ENCODE measurements around the gene PEAK1. TPM values are rescaled to one million over a fixed set of nuclear protein-coding genes. Genes with fewer than 3 reads are reported as not detected.

The PEAK1 gene
- total RNA-seq, 6 donors from 2014 or later: 82.8 to 142 (median 90.1) TPM

- Histone ChIP-seq H3K36me3 (no peaks in the 10 kb centered on the region), H3K27ac (peak overlapping the region in 1 of 4 donors; percentile 48), H3K4me1 (peaks cover 0 to 15% (median 8%) of the 10 kb centered on the region in 4 donors), H3K9me3 (no peaks in the 10 kb centered on the region), H3K27me3 (no peaks in the 10 kb centered on the region), H3K4me3 (no peak overlapping the region)
- ATAC-seq (ENCODE audit: low FRiP score in 2 of 2) (no peak), DNase-seq (no peak)
- 37 to 46% methylated on average over 4 of the region's 4 CpGs for WGBS, 2 donors
- TF ChIP-seq EP300 (IDR thresholded peaks at IDR 0.05): no peak
- no peak for TF ChIP-seq POLR2A (IDR thresholded peaks at IDR 0.05)
- no peak for TF ChIP-seq POLR2AphosphoS5 (IDR thresholded peaks at IDR 0.05)
- TF ChIP-seq CTCF (IDR thresholded peaks at IDR 0.05): no peak
These were observed 72.7 kb downstream of the PEAK1 start for GRCh38 chr15:77347197-77347596.

GRCh38 chr15:77346245-77347036, 73.5 kb downstream of the PEAK1 start:
- ATAC-seq (ENCODE audit: low FRiP score in 2 of 2) (no peak), DNase-seq (no peak)
- Histone ChIP-seq H3K36me3 (no peaks in the 10 kb centered on the region), H3K4me1 (peaks cover 0 to 15% (median 8%) of the 10 kb centered on the region in 4 donors), H3K27me3 (no peaks in the 10 kb centered on the region), H3K27ac (peak overlapping the region in 1 of 4 donors; percentile 48), H3K9me3 (no peaks in the 10 kb centered on the region), H3K4me3 (no peak overlapping the region)
- TF ChIP-seq POLR2AphosphoS5 (IDR thresholded peaks at IDR 0.05): no peak
- 76 to 82% methylated on average over 4 of the region's 4 CpGs for WGBS, 2 donors

GRCh38 chr15:77342807-77343206, 77.1 kb downstream of the PEAK1 start:
- Histone ChIP-seq H3K27ac (no peak overlapping the region), H3K4me3 (no peak overlapping the region), H3K27me3 (no peaks in the 10 kb centered on the region), H3K4me1 (peaks cover 0 to 14% (median 8%) of the 10 kb centered on the region in 4 donors), H3K9me3 (no peaks in the 10 kb centered on the region), H3K36me3 (no peaks in the 10 kb centered on the region)
- ATAC-seq (ENCODE audit: low FRiP score in 2 of 2) (no peak), DNase-seq (no peak)
- no peak for TF ChIP-seq POLR2A (IDR thresholded peaks at IDR 0.05)
- no peak for TF ChIP-seq EP300 (IDR thresholded peaks at IDR 0.05)
- no peak for TF ChIP-seq CTCF (IDR thresholded peaks at IDR 0.05)
- no peak for TF ChIP-seq POLR2AphosphoS5 (IDR thresholded peaks at IDR 0.05)
- WGBS, 2 donors: 75 to 87% methylated on average over 3 of the region's 3 CpGs

GRCh38 chr15:77340245-77340644, 79.7 kb downstream of the PEAK1 start:
- Histone ChIP-seq H3K9me3 (no peaks in the 10 kb centered on the region), H3K4me3 (no peak overlapping the region), H3K36me3 (no peaks in the 10 kb centered on the region), H3K27me3 (no peaks in the 10 kb centered on the region), H3K27ac (no peak overlapping the region), H3K4me1 (no peaks in the 10 kb centered on the region)
- ATAC-seq (ENCODE audit: low FRiP score in 2 of 2) (no peak), DNase-seq (no peak)
- TF ChIP-seq POLR2AphosphoS5 (IDR thresholded peaks at IDR 0.05): no peak
- no peak for TF ChIP-seq EP300 (IDR thresholded peaks at IDR 0.05)
- TF ChIP-seq CTCF (IDR thresholded peaks at IDR 0.05): no peak
- no peak for TF ChIP-seq POLR2A (IDR thresholded peaks at IDR 0.05)
- WGBS, 2 donors: 94 to 96% methylated on average over 3 of the region's 3 CpGs

- Histone ChIP-seq H3K9me3 (no peaks in the 10 kb centered on the region), H3K4me3 (no peak overlapping the region), H3K36me3 (no peaks in the 10 kb centered on the region), H3K27ac (no peak overlapping the region), H3K27me3 (no peaks in the 10 kb centered on the region), H3K4me1 (no peaks in the 10 kb centered on the region)
- DNase-seq (no peak), ATAC-seq (ENCODE audit: low FRiP score in 2 of 2) (no peak)
- TF ChIP-seq POLR2AphosphoS5 (IDR thresholded peaks at IDR 0.05) (no peak), EP300 (IDR thresholded peaks at IDR 0.05) (no peak), CTCF (IDR thresholded peaks at IDR 0.05) (no peak), POLR2A (IDR thresholded peaks at IDR 0.05) (no peak)
- WGBS, 2 donors: 93 to 94% methylated on average over 2 of the region's 2 CpGs
These were observed 83.9 kb downstream of the PEAK1 start for GRCh38 chr15:77336006-77336405.
